8988T (cell line): ENCODE measurements around the gene CTIF.
"Not testable (repeated sequence)": the region's sequence is repeated elsewhere in the genome, so short reads cannot be mapped to it uniquely, and the experiment has no call there.

ENCODE experiments used
- DNase-seq: peaks from one replicate; pipeline ENCODE4 v3.0.0; 2011

Gene CTIF

GRCh38 chr18:48649231-48649630 is 110.4 kb downstream of the CTIF start:
- DNase-seq = no peak

GRCh38 chr18:48654591-48654990 is 115.8 kb downstream of the CTIF start:
- not testable (repeated sequence) for DNase-seq

GRCh38 chr18:48655508-48655907 is 116.7 kb downstream of the CTIF start:
- DNase-seq = no peak

DNA sequence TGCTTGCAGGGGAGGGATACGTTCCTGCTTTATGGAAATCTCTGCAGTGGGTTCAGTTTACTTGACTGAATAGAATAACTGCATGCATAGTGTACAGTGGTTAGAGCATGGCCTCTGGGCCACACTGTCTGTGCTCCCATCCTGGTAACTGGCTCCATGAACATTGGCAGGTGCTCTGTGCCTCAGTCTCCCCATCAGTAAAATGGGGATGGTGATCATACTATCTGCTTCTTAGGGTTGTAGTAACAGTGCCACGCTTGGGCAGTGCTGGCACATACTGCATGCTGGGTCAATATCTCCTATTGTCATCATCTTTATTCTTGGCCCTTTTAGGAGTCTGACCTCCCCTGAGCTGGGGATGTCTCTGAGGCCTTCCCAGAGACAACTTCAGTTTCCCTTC is 117.3 kb downstream of the CTIF start:
- no peak for DNase-seq

DNA sequence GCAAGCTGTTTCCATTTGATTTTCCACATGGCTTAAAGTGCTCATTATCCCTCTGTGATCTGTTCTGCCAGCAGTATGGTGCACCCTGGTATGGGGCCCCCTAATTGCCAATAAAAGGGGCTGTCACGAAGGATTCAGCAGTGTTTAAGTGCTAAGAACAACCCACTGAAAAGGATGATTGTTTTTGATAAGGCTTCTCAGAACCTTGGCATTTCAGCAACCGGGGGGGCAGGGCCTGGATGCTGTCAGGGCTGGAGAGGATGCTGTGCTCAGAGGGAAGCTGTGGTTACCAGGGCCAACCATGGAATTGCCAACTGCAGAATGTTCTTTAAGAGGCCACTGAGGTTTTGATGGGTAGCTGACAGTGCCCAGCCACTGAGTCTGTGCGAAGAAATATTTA is 117.8 kb downstream of the CTIF start:
- no peak for DNase-seq

- no peak for DNase-seq
These were observed 118.8 kb downstream of the CTIF start for GRCh38 chr18:48657447-48658120.

- no peak for DNase-seq
These were observed 119.9 kb downstream of the CTIF start for GRCh38 chr18:48658721-48659120.

DNA sequence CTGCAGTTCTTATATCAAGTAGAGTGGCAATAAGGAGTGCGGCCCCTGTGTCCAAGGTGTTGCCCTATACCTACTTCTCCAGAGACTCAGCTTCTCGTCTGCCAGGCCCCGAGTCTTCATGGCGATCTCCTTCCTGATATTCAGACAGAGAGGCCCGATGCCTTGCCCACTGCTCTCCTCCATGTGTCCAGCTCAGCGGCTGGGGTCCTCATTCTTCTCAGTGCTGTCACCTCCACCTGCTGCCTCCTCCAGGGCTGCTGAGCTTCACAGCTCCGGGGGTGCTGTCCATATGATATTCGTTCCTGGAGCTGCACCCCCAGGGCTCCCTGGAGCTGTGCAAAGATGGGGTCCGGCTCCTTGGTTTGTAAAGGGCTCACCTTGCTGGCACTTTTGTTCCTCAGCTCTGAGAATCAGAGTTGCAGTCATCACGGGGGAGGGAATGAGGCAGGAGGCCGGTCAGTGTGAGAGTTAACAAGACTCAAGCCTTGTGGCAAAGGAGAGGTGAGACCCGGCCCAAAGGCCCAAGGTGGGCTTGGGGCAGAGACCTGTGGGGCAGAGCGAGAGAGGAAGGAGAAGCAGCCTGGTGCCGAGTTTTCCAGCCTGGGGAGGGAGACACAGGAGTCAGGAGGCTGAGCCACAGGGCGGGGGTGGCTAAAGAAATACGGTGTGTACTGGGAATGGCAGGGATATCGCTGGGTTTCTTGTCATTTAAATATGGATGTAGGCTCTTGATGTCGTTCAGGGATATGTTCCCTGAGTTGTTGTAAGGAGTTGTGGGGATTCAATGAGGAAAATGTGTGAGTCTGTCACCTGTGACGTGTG is 120.6 kb downstream of the CTIF start:
- no peak for DNase-seq

- DNase-seq = no peak
These were observed 121.8 kb downstream of the CTIF start for GRCh38 chr18:48660346-48661228.

- DNase-seq = no peak
These were observed 122.6 kb downstream of the CTIF start for GRCh38 chr18:48661421-48661820.

DNA sequence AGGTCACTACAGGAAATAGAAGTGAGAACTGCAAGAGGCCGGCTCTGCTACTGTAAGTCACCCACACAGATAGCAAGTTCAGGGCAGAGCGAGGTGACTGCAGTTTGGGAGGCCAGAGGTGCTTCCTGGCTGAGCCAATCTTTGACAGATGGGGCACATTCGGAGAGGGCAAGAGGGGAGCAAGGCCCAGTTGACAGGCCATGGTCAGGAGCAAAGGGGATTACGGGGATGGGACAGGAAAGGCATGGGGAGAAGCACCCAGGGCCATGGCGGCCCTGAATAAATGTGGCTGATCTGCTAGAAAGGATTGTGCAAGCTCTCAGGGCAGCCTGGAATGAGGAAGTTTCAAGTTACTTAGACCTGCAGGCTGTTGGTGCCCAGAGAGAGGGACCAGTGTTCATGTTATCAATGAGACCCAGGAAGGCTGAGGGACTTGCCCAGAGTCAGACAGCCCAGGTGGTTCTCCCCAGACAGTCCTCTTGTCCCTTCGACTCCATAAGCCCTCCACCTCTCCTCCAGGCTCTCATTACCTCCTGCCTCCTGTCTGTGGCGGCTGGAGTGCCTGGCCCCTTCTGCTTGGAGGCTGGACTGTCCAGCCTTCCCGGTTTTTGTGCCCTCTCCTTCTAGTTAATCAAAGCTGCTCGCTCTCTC is 123.3 kb downstream of the CTIF start:
- peak; percentile 47 for DNase-seq

- DNase-seq = no peak
These were observed 124.5 kb downstream of the CTIF start for GRCh38 chr18:48663096-48663930.

DNA sequence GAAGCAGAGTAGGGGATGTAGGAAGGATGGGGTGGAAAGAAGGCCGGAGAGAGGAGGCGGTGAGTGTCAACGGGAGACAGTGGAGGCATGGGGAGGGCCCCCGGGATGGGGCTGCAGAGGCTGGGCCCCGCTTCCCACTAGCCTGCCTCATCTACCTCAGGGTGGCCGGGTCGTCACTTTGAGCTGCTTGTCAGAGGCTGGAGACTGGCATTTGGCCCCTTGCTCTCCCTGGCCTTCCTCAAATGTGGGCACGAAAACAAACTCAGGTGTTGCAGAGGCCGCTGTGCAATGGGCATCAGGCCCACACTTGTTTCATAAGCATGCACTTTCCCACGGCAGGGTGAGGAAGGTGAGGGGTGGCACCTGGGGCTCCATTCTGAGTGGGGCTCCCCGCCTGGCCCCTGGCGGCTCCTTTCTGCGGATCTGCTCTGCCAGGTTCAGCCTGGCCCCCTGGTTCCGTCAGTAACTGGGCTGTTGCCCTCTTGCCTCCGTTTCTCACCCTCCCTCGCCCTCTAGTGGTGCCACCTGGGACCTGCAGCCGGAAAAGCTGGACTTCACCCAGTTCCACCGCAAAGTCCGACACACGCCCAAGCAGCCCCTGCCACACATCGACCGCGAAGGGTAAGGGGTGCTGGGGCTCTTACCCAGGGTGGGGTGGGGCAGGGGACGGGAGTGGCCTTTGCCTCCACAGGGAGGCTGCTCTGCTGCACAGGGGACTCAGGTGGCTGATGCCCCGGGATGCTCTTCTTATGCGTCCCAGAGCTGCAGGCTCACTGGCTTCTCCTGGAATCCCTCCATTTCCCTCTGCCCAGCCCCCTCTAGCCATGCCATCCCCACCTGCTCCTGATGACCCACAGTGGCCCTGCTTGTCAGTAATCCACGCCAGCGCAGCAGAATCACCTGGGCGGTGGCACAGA is 125.4 kb downstream of the CTIF start:
- peak; percentile 81 for DNase-seq

DNA sequence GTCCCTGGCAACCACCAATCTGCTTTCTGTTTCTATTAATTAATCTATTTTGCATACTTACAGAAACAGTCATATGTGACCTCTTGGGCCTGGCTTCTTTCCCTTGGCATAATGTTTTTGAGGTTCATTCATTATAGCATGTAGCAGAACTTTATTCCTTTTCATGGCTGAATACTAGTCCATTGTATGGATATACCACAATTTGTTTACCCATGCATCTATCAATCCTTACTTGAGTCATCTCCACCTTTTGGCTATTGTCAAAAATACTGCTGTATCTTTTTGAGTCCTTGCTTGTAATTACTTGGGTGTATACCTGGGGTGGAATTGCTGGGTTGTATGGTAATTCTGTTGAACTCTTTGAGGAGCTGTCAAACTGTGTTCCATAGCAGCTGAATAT is 126.8 kb downstream of the CTIF start:
- DNase-seq = no peak

DNA sequence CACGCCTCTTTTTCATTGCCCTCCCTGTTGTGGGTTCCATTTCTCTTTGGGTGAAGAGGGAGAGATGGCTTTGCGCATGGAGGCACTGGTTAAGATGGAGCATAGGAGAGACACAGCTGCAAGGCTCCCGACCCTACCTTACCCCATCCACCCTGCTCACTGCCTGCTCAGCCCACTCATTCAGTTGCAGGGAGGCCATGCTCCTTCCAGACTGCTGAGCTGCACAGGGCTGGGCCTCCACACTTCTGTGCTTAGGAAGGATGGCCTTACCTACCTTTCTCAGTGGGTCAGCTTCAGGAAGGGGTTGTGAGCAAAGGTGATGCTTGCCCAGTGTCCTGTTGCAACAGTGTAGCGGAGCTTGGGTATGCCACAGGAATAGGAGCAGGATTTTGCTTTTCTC is 127.8 kb downstream of the CTIF start:
- DNase-seq = no peak

GRCh38 chr18:48667276-48668254 is 128.7 kb downstream of the CTIF start:
- peak; percentile 54 for DNase-seq

DNA sequence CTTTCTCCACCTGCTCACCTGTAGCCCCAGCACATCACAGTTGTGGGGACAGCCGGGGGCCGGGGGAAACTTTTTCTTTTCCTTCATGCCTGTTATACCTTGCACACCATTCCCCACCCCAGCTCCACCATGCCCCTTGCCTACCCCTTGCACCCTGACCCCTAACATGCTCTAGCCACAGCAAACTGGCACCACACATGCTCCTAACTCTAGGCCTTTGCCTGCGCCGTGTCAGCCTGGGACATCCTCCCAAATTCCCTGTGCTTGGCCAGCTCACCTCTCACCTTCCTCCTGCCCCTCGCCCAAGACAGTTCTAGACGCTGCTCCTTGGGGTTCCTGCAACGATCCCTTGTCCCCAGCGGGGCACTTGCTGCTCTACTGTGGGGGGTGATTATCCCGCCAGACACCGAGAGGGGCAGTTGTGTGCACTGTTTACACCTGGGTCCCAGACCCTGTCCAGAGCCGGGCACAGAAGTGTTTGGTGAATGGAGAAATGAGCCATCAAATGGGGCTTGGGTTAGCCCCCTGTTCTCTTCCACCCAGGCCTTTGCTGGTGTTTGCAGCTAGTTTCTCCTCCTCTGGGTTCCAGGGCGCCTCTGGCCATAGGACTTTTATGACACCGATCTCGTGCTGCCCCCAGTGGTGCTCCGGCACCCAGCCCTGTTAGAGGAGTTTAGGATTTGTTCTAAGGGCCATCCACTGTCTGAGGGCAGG is 129.8 kb downstream of the CTIF start:
- no peak for DNase-seq

DNA sequence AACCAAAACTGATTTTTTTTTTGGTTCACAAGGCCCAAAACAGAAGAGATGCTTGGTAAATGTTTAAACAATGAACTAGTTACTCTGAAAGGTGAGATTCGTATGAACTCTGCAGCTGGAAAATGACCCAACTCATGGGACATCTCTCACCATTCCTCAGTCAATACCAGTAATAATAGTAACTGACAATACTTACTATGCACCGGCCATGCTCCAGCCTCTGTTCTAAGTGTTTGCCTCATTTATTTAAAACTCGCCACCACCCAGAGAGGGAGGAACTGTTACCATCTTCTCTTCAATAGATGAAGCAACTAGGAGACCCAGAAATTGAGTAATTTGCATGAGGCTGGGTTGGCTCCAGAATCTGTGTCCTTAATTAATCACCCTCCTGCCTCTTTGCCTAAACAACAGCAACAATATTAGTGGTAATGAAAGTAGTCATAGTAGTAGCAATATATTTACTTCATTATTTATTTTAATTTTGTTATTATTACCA is 130.4 kb downstream of the CTIF start:
- DNase-seq = no peak
